ENCODE results near the gene HTT. TPM values are rescaled to one million over a fixed set of nuclear protein-coding genes. Genes with fewer than 3 reads are reported as not detected.

The HTT gene
- total RNA-seq, 1 experiment from 2014 or later, result 66.8 TPM

DNA sequence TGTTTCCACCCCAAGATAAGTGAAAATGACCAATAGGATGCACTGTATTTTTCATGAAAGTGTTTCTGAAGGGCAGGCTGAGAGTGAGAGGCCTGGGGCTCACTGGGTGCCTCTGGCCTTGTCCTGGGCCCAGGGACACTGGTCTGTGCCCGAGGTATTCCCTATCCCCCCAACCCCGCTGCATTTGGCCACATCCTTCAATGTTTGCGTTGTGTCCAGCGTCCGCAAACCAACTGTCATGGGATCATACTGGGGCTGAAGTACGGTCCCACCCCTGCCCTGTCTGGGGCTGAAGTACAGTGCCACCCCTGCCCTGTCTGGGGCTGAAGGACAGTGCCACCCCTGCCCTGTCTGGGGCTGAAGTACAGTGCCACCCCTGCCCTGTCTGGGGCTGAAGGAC, 152.5 kb downstream of the HTT start:
- no peaks in the 10 kb centered on the region for H3K4me1 ChIP-seq (ENCODE audit: insufficient read depth, low read length, poor library complexity, severe bottlenecking)
- no peak overlapping the region for H3K27ac ChIP-seq (ENCODE audit: low read depth, low read length, poor library complexity, severe bottlenecking)
- no peaks in the 10 kb centered on the region for H3K9me3 ChIP-seq (ENCODE audit: low read depth, low read length, poor library complexity, severe bottlenecking)
- TF ChIP-seq, protein P1, sequence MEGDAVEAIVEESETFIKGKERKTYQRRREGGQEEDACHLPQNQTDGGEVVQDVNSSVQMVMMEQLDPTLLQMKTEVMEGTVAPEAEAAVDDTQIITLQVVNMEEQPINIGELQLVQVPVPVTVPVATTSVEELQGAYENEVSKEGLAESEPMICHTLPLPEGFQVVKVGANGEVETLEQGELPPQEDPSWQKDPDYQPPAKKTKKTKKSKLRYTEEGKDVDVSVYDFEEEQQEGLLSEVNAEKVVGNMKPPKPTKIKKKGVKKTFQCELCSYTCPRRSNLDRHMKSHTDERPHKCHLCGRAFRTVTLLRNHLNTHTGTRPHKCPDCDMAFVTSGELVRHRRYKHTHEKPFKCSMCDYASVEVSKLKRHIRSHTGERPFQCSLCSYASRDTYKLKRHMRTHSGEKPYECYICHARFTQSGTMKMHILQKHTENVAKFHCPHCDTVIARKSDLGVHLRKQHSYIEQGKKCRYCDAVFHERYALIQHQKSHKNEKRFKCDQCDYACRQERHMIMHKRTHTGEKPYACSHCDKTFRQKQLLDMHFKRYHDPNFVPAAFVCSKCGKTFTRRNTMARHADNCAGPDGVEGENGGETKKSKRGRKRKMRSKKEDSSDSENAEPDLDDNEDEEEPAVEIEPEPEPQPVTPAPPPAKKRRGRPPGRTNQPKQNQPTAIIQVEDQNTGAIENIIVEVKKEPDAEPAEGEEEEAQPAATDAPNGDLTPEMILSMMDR (conservative IDR thresholded peaks at IDR 0.05; ENCODE audit: low read depth, low read length), result no peak
- no peak for TF ChIP-seq EZH2 (IDR thresholded peaks at IDR 0.05; ENCODE audit: borderline replicate concordance, low read depth, low read length, poor library complexity, severe bottlenecking)
- DNase-seq (ENCODE audit: low spot score), result no peak
- H3K36me3 ChIP-seq (ENCODE audit: insufficient read depth, low read length, poor library complexity, severe bottlenecking), result peaks cover 41% of the 10 kb centered on the region
- H3K27me3 ChIP-seq (replicated peaks; ENCODE audit: insufficient read depth, low read depth, low read length, poor library complexity), result no peaks in the 10 kb centered on the region
- intact Hi-C loops (cut with micrococcal nuclease; ENCODE audit: unreplicated experiment), result no loop called here
- no peak overlapping the region for H3K4me3 ChIP-seq (ENCODE audit: low read depth, low read length, poor library complexity, severe bottlenecking)
- ChIA-PET CTCF (no interaction called here), POLR2A (ENCODE audit: low non-redundant PET) (no interaction called here)
- no TSS peak for BruUV-seq (replicated peaks)

DNA sequence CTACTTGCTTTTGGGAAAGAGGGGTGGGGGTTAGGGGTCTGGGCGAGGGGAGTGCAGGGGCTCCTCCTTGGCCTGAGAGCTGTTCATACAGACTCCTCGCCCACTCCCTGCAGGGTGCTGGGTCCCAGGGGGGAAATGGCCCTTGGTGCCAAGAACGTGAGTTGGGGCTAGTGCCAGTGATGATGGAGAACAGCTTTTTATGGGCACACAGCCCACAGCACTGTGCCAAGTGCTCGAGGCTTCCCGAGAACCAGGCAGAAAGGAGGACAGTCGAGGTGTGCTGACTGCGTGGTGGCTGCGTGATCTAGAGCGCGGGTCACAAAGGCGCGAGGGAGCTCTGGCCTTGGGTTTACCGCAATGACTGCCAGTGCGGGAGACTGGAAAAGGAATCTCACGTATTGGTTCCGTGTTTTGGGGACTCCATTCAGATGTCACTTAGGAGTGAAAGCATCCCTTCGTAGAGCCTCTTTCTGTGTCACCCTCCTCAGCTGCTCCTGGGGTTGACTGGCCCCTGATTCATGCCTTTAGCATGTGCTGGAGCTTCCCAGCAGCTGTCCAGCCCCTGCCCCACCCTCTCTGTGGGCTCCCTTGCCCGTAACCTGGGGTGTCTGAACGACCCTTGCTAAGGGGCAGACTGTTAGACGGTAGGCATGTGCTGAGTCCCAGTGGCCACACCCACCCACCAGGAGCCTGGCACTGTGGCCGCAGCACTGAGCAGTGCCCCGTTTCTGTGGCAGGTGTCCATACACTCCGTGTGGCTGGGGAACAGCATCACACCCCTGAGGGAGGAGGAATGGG, 153.6 kb downstream of the HTT start:
- ChIA-PET CTCF (no interaction called here), POLR2A (ENCODE audit: low non-redundant PET) (no interaction called here)
- intact Hi-C loops (cut with micrococcal nuclease; ENCODE audit: unreplicated experiment), result no loop called here
- DNase-seq (ENCODE audit: low spot score), result no peak
- no TSS peak for BruUV-seq (replicated peaks)
- no peak overlapping the region for H3K4me3 ChIP-seq (ENCODE audit: low read depth, low read length, poor library complexity, severe bottlenecking)
- TF ChIP-seq, protein P1 (conservative IDR thresholded peaks at IDR 0.05; ENCODE audit: low read depth, low read length), result no peak
- no peak for TF ChIP-seq EZH2 (IDR thresholded peaks at IDR 0.05; ENCODE audit: borderline replicate concordance, low read depth, low read length, poor library complexity, severe bottlenecking)
- H3K4me1 ChIP-seq (ENCODE audit: insufficient read depth, low read length, poor library complexity, severe bottlenecking), result no peaks in the 10 kb centered on the region
- H3K9me3 ChIP-seq (ENCODE audit: low read depth, low read length, poor library complexity, severe bottlenecking), result no peaks in the 10 kb centered on the region
- H3K27ac ChIP-seq (ENCODE audit: low read depth, low read length, poor library complexity, severe bottlenecking), result no peak overlapping the region
- no peaks in the 10 kb centered on the region for H3K27me3 ChIP-seq (replicated peaks; ENCODE audit: insufficient read depth, low read depth, low read length, poor library complexity)
- peaks cover 33% of the 10 kb centered on the region for H3K36me3 ChIP-seq (ENCODE audit: insufficient read depth, low read length, poor library complexity, severe bottlenecking)

DNA sequence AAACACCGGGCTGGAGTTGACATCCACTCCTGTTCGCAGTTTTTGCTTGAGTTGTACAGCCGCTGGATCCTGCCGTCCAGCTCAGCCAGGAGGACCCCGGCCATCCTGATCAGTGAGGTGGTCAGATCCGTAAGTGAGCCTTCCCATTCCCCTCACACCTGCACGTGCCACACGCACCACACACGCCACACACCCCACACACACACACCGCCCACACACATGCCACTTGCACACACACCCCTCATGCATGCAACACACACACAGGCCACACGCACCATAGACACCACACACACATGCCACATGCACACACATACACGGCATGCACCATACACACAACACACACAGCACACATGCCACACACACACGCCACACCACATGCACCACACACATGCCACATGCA, 154.4 kb downstream of the HTT start:
- CTCF ChIA-PET, result no interaction called here
- Histone ChIP-seq H3K36me3 (ENCODE audit: insufficient read depth, low read length, poor library complexity, severe bottlenecking) (peaks cover 33% of the 10 kb centered on the region), H3K27me3 (replicated peaks; ENCODE audit: insufficient read depth, low read depth, low read length, poor library complexity) (no peaks in the 10 kb centered on the region), H3K4me3 (ENCODE audit: low read depth, low read length, poor library complexity, severe bottlenecking) (no peak overlapping the region), H3K4me1 (ENCODE audit: insufficient read depth, low read length, poor library complexity, severe bottlenecking) (no peaks in the 10 kb centered on the region), H3K27ac (ENCODE audit: low read depth, low read length, poor library complexity, severe bottlenecking) (no peak overlapping the region), H3K9me3 (ENCODE audit: low read depth, low read length, poor library complexity, severe bottlenecking) (no peaks in the 10 kb centered on the region)
- POLR2A ChIA-PET (ENCODE audit: low non-redundant PET), result no interaction called here
- no TSS peak for BruUV-seq (replicated peaks)
- intact Hi-C loops (cut with micrococcal nuclease; ENCODE audit: unreplicated experiment), result no loop called here
- TF ChIP-seq EZH2 (IDR thresholded peaks at IDR 0.05; ENCODE audit: borderline replicate concordance, low read depth, low read length, poor library complexity, severe bottlenecking), result no peak
- TF ChIP-seq, protein P1 (conservative IDR thresholded peaks at IDR 0.05; ENCODE audit: low read depth, low read length), result no peak
- no peak for DNase-seq (ENCODE audit: low spot score)
